AG09319 (cell line): ENCODE results near the gene POU5F1.

Experiments used
- DNase-seq: peaks from one replicate; pipeline ENCODE4 v3.0.0-alpha.2; 2010; ENCODE audit warnings: low read depth; ENCODE audit errors: extremely low read depth
- CTCF ChIP-seq: IDR thresholded peaks from 2 replicates; pipeline ENCODE4 v1.5.1; 2011; ENCODE audit warnings: low read depth, mild to moderate bottlenecking, inconsistent platforms, low read length, moderate library complexity

POU5F1 gene

GRCh38 chr6:31131595-31131994, 38.9 kb downstream of the POU5F1 start:
- DNase-seq: no peak
- no peak for TF ChIP-seq CTCF

- DNase-seq: no peak
Measured at GRCh38 chr6:31130751-31131150, 39.7 kb downstream of the POU5F1 start.

GRCh38 chr6:31129130-31129529, 41.4 kb downstream of the POU5F1 start:
- no peak for DNase-seq
- no peak for TF ChIP-seq CTCF

More at GRCh38 chr6:31130751-31131150, 39.7 kb downstream of the POU5F1 start:
- TF ChIP-seq CTCF: no peak

GRCh38 chr6:31128093-31128676, 42.3 kb downstream of the POU5F1 start:
- peak; percentile 87 for TF ChIP-seq CTCF
- no peak for DNase-seq

- no peak for TF ChIP-seq CTCF
- no peak for DNase-seq
Measured at GRCh38 chr6:31126396-31127175, 43.9 kb downstream of the POU5F1 start.

GRCh38 chr6:31125586-31126363, 44.7 kb downstream of the POU5F1 start:
- no peak for TF ChIP-seq CTCF
- DNase-seq: no peak

GRCh38 chr6:31125162-31125561, 45.3 kb downstream of the POU5F1 start:
- TF ChIP-seq CTCF: no peak
- DNase-seq: no peak
